GM12865 (cell line): ENCODE measurements around the gene ATIC.

Experiments used
- DNase-seq: peaks from one replicate; pipeline ENCODE4 v3.0.0; 2010; ENCODE audit warnings: low read depth
- H3K4me3 ChIP-seq: 2 replicates; pipeline ENCODE4 v1.5.1; 2011; ENCODE audit warnings: mild to moderate bottlenecking, low read depth, low read length, control low read depth
- CTCF ChIP-seq: IDR thresholded peaks from 2 replicates; pipeline ENCODE4 v1.5.1; 2011; ENCODE audit warnings: low read length, control low read depth, low read depth, inconsistent platforms; ENCODE audit not compliant: insufficient read depth; ENCODE audit errors: missing control alignments

ATIC gene

GRCh38 chr2:215374642-215375466 is 63.0 kb downstream of the ATIC start:
- DNase-seq, result no peak
- no peak overlapping the region for H3K4me3 ChIP-seq
- TF ChIP-seq CTCF, result no peak

- DNase-seq, result no peak
- TF ChIP-seq CTCF, result no peak
- no peak overlapping the region for H3K4me3 ChIP-seq
These were observed 63.6 kb downstream of the ATIC start for GRCh38 chr2:215375467-215375830.

- no peak for DNase-seq
- no peak overlapping the region for H3K4me3 ChIP-seq
- no peak for TF ChIP-seq CTCF
These were observed 64.4 kb downstream of the ATIC start for GRCh38 chr2:215376103-215376780.

- no peak for TF ChIP-seq CTCF
- H3K4me3 ChIP-seq, result no peak overlapping the region
- DNase-seq, result no peak
These were observed 65.4 kb downstream of the ATIC start for GRCh38 chr2:215377283-215377682.

- TF ChIP-seq CTCF, result no peak
- no peak overlapping the region for H3K4me3 ChIP-seq
- DNase-seq, result no peak
These were observed 66.2 kb downstream of the ATIC start for GRCh38 chr2:215378045-215378444.

GRCh38 chr2:215379039-215379438 is 67.2 kb downstream of the ATIC start:
- TF ChIP-seq CTCF, result no peak
- DNase-seq, result no peak
- no peak overlapping the region for H3K4me3 ChIP-seq
